ENCODE results near the gene SAMD15.

GRCh38 chr14:77343662-77344061 is 33.5 kb upstream of the SAMD15 start:
- no peak for TF ChIP-seq CTCF (IDR thresholded peaks at IDR 0.05)
- no peak for TF ChIP-seq POLR2A (IDR thresholded peaks at IDR 0.05)
